ENCODE data around the gene TRIM64.
"Not testable (repeated sequence)": the region's sequence is repeated elsewhere in the genome, so short reads cannot be mapped to it uniquely, and the experiment has no call there.

The TRIM64 gene

GRCh38 chr11:89965737-89966136, at the start of gene TRIM64:
Gene TRIM64 (plus strand): TSS chr11:89966037. CDS start chr11:89968504, 2,467 bp downstream.
- DNase-seq: not testable (repeated sequence)

GRCh38 chr11:89922195-89922660, 43.6 kb upstream of the TRIM64 start, which contains the start of gene TRIM49D1:
Gene TRIM49D1 (minus strand): TSS chr11:89922245. CDS start chr11:89917710, 4,535 bp downstream.
- DNase-seq: no peak

GRCh38 chr11:89923764-89924163, 42.1 kb upstream of the TRIM64 start, which contains the start of gene TRIM49D2:
Gene TRIM49D2 (plus strand): TSS chr11:89924064. CDS start chr11:89926762, 2,698 bp downstream.
- not testable (repeated sequence) for DNase-seq

GRCh38 chr11:89960833-89961232, 5.0 kb upstream of the TRIM64 start:
- not testable (repeated sequence) for DNase-seq
